ENCODE results near the gene THOP1.

Gene THOP1

DNA sequence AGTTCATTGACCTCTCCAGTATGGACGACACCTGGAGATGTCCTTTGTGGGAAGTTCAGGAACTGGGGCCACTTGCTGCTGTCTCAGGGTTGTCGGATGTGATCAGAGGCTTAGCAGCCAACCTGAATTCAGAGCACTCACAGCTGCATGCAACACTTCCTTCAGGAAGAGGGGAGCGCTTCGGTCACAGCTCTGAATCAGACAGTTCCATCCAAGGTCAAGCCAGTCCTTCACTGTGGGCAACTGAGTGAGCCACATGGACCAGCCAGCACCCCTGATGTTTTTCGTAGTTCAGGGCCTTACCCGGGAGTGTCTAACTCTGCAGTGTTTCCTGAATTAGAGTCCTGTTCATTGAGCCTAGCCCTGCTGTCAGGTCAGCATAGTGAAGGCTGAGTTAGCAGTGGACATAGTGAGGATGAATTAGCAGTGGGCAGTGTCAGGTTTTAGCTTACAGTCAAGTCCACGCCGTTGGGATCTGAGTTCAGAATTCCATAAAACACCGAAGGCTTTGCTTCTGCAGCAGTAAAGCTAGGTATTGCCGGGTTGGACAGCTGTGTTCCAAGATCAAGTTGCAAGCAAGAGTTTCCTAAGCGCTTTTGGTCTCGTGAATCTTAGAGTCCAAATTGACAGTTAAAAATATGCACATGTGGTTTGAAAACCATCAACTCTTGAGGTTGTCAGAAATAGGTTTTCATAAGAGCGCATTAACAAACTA lies 61.0 kb downstream of the THOP1 start:
- no peak for DNase-seq

DNA sequence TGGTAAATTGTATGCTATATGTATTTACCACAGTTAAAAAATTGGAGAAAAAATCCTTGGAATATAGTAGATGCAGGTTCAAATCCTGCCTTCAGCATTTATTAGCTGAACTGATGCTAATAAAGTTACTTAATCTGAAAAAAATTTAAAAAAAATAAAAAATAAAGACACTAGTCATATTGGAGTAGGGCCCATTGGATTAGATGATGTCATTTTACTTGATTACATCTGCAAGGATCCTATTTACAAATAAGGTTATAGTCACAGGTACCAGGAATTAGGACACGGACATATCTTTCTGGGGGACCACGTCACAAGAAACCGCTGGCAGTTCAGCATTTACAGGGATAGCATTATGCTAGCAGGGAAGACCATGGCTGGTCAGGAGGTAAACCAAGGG lies 62.2 kb downstream of the THOP1 start:
- no peak for DNase-seq

DNA sequence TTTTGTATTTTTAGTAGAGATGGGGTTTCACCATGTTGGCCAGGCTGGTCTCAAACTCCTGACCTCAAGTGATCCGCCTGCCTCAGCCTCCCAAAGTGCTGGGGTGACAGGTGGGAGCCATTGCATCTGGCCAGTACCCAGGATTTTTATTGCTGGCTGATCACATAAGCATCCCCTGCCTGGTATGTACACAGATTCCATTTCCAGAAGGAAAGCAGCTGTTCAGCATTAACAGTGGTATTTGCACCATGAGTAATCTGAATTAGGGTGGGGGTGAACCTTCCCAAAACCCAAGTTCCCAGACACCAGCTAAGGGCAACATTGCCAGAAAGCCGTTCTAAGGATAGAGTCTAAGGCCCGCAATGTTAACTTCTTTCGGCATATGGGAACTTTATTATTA lies 63.3 kb downstream of the THOP1 start:
- no peak for DNase-seq

DNA sequence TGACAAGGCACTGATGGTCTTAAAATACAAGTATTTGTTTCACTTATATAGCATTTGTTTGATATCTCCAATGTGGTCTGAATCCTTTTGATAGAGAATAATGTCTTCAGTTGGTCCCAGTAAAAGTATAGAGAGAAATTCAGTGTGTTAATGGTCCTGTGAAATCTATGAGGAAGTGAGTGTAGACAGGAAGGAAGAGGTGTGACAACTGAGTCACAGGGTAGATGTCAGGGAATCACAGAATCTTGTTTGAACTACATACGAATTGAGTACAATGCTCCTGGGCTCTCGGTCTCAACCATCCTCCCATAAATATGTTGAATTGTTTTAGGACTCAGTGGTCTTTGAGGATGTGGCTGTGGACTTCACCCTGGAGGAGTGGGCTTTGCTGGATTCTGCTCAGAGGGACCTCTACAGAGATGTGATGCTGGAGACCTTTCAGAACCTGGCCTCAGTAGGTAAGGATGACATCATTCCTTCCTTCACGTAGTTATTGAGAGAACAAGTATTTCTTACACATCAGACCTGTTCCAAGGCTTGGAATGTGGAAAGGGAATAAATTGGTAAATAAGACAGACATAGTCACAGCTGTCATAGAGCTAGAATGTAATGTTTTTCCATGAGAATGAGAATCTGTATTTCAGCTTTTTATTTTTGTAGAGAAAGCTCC lies 65.1 kb downstream of the THOP1 start:
- DNase-seq = no peak

DNA sequence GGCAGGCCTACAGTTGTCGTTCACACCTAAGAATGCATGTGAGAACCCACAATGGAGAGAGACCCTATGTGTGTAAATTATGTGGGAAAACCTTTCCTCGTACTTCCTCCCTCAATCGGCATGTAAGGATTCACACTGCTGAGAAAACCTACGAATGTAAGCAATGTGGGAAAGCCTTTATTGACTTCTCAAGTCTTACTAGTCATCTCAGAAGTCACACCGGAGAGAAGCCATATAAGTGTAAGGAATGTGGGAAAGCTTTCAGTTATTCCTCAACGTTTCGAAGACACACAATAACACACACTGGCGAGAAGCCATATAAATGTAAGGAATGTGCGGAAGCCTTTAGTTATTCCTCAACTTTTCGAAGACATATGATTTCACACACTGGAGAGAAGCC lies 67.3 kb downstream of the THOP1 start:
- DNase-seq = no peak

DNA sequence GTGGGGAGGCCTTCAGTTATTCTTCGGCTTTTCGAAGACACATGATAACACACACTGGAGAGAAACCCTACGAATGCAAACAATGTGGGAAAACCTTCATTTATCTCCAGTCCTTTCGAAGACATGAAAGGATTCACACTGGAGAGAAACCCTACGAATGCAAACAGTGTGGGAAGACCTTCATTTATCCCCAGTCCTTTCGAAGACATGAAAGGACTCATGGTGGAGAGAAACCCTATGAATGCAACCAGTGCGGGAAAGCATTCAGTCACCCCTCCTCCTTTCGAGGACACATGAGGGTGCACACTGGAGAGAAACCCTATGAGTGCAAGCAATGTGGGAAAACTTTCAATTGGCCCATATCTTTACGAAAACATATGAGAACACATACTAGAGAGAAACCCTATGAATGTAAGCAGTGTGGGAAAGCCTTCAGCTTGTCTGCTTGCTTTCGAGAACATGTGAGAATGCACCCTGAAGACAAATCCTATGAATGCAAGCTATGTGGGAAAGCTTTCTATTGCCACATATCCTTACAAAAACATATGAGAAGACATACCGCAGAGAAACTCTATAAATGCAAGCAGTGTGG lies 67.8 kb downstream of the THOP1 start:
- no peak for DNase-seq

DNA sequence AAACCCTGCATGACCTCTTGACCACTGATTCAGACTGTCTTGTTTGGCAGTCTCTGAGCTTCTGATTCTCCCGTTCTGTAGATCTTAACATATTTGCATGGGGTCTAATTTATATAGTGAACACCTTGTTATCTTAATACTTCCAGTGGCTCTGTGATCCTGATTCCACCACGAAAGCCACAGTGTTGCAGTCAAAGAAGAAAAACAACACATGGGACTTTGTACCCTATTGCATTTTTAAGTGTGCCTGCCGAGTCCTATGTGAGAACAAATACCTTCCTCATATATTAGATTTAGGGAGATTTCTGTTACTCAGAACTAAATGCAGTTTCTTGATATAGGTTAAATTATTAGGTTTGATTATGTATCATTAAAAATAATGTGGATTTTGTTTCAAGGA lies 69.5 kb downstream of the THOP1 start:
- DNase-seq = no peak

DNA sequence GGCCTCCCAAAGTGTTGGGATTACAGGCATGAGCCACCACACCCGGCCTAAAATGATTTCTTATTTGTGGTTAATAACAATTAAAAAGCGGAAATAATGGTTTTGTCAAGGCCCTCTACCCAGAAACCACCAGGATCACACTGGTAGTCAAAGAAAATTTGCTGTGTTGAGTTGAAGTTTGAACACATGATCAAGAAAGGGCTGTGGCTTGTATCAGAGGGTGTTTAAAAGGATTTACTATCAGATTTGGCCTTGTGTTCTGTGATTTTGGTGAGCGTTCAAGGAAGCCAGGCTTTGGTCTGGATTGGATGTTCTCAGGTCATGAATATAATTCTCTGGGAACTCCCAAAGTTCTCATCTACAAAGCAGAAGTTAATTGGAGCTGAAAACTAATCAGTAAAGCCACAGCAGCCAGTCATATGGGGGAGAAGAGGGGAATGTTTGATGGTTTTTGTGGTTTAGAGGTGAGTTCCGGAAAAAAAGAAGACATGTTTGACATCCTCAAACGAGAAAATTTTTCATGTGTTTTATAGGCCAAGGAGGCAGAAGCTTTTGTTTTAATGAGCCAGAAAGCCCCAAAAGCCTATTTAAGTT lies 71.3 kb downstream of the THOP1 start:
- DNase-seq = no peak

DNA sequence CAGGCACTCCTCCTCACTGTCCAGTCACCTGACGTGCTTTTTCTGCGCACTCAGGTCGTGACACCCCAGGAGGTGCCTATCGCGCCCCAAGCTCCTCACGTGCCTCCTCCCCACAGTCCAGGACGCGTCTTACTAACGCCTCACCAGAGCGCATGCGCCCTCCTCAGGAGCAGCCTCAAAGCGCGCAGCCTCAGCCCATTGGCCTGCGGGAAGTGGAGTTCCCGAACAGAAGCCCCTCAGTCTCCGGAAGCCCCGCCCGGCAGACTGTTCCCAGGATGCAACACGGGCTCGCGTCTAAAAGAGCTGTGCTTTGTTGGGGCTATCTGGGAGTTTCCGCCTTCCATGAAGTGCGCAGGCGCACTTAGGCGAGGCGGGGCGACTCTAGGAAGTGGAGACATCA lies 73.6 kb downstream of the THOP1 start:
- no peak for DNase-seq

DNA sequence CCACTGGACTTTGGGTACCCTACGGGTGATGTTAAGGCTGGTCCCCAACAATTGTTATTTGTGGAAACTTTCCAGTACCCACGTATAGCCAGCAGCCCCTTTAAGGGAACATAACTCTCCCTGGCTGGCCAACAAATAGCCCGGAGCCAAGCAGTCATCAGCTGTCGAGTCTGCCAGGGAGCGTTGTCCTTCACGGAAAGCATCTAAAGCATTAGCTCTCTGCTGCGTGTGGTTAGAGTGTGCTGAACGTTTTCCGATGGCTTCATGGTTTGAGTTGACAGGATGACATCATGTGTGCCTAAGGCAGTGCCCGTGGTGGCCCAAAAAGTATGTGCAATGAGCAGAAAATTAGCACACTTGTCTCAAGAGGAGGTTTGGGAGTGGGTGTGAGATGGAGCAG lies 78.5 kb downstream of the THOP1 start:
- DNase-seq = no peak
